HG02571 (cell line): ENCODE results near the gene TRPM3.
"Not testable (repeated sequence)": the region's sequence is repeated elsewhere in the genome, so short reads cannot be mapped to it uniquely, and the experiment has no call there.

Experiments
- ATAC-seq: cut with Tn5 transposase; IDR thresholded peaks from one replicate; pipeline ENCODE4 v1.9.1; 2021; ENCODE audit warnings: mild to moderate bottlenecking, moderate library complexity; ENCODE audit not compliant: unreplicated experiment

Gene TRPM3

GRCh38 chr9:70683841-70684240, 437.6 kb downstream of the TRPM3 start:
- ATAC-seq, result no peak

DNA sequence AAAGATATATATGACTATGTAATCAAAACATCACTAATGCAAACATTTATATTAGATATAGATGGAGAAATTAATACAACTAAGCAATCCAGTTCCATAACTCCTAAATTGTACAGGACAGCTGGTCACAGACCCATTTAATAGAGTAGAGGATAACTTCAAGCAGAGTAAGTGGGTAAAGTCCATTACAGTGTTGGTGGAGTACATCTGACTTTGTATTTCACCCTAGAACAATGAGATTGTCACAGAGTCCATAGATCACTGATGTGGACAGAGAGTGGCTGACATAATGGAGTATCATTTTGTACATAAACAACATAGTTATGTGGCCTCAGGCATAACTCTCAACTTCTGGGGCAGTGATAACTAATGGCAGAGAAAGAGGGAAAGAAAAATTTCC, 439.1 kb downstream of the TRPM3 start:
- no peak for ATAC-seq

GRCh38 chr9:70679845-70680244, 441.6 kb downstream of the TRPM3 start:
- no peak for ATAC-seq

DNA sequence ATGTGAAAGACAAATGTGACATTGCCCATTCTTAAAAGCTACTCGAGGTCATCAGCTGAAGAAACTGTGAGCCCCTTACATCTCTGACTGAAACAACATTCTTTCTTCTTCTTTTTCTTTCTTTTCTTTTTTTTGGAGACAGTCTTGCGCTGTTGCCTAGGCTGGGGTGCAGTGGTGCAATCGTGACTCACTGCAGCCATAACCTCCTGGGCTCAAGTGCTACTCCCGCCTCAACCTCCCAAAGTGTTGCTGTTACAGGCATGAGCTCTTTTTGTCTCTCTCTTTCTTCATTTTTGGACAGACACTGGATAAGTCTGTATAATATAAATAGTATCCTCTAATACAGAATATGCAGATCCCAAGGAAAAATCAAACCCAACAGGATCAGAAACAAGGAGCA, 443.3 kb downstream of the TRPM3 start:
- no peak for ATAC-seq

- ATAC-seq, result no peak
Observed at GRCh38 chr9:70677055-70677735, 444.2 kb downstream of the TRPM3 start.

GRCh38 chr9:70675868-70676370, 445.5 kb downstream of the TRPM3 start:
- no peak for ATAC-seq

- no peak for ATAC-seq
Observed at GRCh38 chr9:70673844-70674243, 447.6 kb downstream of the TRPM3 start.

- ATAC-seq, result no peak
Observed at GRCh38 chr9:70672161-70672649, 449.2 kb downstream of the TRPM3 start.

- ATAC-seq, result no peak
Observed at GRCh38 chr9:70668751-70669150, 452.7 kb downstream of the TRPM3 start.

DNA sequence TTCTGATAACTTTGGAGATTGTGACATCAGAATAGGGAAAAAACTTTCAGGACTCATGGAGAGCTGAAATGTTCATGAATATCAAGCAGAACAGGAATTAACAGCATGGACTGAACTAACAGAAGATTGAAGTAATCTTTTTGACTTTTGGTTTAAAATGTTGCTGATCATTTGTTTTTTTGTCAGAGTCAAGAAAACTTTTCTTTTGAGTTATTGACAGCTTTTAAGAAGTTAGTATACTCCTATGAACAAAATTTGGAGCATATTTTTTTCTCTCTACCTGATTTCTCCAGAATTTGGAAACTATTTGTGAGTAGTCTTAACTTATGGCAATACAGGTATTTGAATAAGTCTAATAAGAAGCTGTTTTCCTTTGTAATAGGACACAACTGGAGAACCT, 462.7 kb downstream of the TRPM3 start:
- ATAC-seq, result no peak

GRCh38 chr9:70656281-70656680, 465.1 kb downstream of the TRPM3 start:
- no peak for ATAC-seq

DNA sequence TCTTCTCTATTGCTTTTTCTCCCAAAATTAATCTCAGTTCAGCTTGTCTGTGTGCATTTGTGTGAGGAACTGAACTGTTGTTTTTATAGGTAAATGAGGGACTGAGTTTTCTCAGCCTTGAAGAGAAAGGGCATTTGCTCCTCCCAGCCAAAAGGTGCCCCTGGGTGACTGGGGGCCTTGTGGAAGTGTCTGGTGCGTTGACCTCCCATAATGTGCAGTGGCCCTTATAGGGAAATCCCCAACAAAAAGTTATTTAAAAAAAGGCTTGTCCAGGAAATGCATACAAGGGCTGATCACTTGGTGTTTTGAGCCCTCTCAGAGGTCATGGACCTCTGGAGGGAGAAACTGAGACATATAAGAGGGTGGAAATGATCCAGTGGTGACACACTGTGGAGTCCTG, 467.3 kb downstream of the TRPM3 start:
- ATAC-seq, result no peak

DNA sequence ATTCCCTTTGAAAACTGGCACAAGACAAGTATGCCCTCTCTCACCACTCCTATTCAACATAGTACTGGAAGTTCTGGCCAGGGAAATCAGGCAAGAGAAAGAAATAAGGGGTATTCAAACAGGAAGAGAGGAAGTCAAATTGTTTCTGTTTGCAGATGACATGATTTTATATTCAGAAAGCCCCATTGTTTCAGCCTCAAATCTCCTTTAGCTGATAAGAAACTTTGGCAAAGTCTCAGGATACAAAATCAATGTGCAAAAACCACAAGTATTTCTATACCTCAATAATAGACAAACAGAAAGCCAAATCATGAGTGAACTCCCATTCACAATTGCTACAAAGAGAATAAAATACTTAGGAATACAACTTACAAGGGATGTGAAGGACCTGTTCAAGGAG, 476.8 kb downstream of the TRPM3 start:
- ATAC-seq, result not testable (repeated sequence)

DNA sequence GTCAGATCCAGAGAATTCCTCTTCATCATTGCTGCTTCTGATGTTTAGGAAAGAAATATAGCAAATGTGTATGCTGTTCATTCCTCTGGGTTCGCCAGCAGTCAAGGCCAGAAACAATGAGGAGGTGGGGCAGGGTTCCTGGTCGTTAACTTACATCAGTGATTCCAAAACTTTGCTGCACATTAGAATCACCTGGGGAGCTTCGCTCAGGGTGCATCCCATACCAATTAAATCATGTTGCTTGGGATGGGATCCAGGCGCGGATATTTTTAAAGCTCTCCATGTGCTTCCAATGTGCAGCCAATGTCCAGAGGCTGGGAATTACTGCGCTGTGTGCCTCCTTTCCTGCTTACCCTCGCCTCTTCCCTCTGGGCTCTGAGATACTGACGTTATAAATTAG, 479.1 kb downstream of the TRPM3 start:
- no peak for ATAC-seq

- ATAC-seq, result no peak
Observed at GRCh38 chr9:70641631-70642030, 479.8 kb downstream of the TRPM3 start.

GRCh38 chr9:70641031-70641430, 480.4 kb downstream of the TRPM3 start:
- ATAC-seq, result no peak

DNA sequence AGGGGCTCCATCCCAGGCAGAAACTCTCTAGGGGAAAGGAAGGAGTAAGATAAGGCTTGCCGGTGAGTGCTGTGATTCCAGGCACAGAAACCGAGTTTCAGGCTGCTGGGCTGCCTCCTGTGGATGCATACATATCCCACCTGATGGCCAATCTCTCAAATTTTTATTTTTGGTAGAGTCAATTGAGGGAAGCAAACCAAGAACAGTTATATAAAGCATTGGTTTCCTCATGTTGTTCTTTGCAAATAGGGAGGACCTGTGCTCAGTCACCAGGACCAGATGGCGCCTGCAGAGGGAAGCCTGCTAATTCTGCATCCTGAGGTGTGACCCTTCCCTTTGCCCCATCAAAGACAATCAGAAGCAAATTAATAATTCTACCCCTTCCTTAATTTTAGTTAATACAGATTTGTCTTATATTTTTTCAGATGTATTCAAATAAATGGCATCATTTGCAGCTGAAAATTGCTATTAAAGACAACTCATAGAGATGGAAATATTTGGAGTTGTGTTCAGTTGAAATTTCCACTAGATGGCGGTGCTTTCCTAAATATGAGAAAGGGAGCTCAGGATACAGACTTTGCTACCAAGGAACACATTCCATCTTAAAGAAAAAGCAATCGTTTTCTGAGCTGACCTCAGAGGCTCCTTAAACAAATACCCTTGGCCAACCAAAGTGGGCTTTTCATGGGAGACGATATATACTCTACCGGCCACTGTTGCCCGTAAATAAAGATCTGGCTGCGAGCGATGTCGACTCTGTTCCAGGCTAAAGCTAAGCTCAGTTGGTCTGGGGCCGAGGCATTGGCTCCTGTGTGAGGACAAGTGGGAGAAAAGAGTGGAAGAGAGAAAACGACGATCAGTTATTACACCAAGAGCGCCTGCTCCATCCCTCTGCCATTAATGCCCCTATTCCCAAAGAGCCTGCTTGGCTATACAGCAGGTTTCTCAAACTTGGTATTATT, 481.3 kb downstream of the TRPM3 start:
- no peak for ATAC-seq

DNA sequence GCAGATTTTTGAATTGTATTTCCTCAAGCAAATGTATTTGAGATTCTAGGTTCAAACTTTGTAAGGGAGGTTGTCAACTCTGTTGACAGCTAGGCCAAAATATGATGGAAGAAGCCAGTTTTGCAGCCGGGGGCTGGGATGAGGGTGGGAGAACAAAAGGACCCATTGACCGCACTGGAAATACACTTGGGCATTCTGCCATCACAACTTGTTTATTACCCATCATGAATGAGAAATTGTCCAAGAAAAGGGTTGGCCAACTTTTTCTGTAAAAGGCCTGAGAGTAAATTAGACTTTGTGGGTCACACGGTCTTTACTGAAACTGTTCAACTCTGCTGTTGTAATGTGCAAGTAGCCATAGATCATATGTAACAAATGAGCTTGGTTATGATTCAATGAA, 485.6 kb downstream of the TRPM3 start:
- no peak for ATAC-seq

- no peak for ATAC-seq
Observed at GRCh38 chr9:70634696-70635095, 486.7 kb downstream of the TRPM3 start.

DNA sequence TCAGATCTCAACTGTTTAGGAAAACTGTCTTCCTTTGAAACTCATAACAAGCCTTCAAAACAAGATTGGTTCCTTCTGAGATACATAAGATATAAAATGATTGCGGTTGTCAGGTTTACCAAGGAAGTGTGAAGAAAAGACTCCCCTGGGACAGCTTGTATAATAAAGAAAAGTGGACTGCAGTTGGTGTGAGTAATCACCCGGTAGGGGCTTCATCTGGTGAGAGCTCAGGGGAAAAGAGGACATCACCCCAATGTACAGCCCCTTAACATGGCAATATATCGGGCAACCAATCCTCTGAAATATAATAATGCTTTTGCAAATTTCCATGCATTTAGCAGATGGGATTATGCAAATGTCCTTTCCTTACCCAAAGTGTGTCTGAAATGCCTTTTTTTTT, 490.4 kb downstream of the TRPM3 start:
- ATAC-seq, result no peak

DNA sequence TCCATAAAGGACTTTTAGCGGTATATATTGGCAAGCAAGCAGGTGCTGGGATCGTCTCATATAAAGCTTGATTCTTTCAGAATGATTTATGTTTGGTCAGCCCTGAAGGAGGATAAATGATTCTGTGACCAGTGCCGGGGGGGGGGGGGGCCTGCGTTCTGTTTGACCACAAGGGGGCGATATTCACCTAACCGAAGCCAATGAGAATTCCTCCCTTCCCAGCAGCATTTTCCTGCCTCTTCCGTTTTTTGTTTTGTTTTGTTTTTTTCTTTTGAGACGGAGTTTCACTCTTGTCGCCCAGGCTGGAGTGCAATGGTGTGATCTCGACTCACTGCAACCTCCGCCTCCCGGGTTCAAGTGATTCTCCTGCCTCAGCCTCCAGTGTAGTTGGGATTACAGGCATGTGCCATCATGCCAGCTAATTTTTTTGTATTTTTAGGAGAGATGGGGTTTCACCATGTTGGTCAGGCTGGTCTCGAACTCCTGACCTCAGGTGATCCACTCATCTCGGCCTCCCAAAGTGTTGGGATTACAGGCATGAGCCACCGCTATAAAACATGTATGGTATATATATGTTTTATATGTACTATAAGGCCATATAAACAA, 492.2 kb downstream of the TRPM3 start:
- not testable (repeated sequence) for ATAC-seq
